Stimulated activated naive CD8-positive, alpha-beta T cell treated with anti-CD3 and anti-CD28 coated beads, Interleukin-15, amount 100 ng/mL, for 72 hours (primary cell): Measurements from ENCODE around the gene LTBP1.

ENCODE experiments used
- ATAC-seq: fragments of 150-1000 bp; cut with Tn5 transposase; 2 replicates; pipeline ENCODE4 v1.10.0; 2021; ENCODE audit warnings: mild to moderate bottlenecking, moderate library complexity
- DNase-seq, 2 donors: peaks; one replicate each; pipeline ENCODE4 v3.0.0; 2021 to 2022
- H3K27ac Mint-ChIP-seq, 2 donors: one replicate each; pipeline ENCODE4 v1.8.0; 2022; ENCODE audit warnings: mild to moderate bottlenecking in 2 of 2, mixed read lengths in 2 of 2, moderate library complexity in 2 of 2
- H3K27me3 Mint-ChIP-seq: one replicate; pipeline ENCODE4 v1.8.0; 2022; ENCODE audit warnings: mixed read lengths
- H3K4me1 Mint-ChIP-seq: one replicate; pipeline ENCODE4 v1.8.0; 2022; ENCODE audit warnings: mild to moderate bottlenecking, mixed read lengths
- H3K4me3 Mint-ChIP-seq, 2 donors: one replicate each; pipeline ENCODE4 v1.8.0; 2022; ENCODE audit warnings: mild to moderate bottlenecking in 2 of 2, mixed read lengths in 2 of 2, moderate library complexity in 1 of 2
- H3K9me3 Mint-ChIP-seq, 2 donors: one replicate each; pipeline ENCODE4 v1.8.0; 2022; ENCODE audit warnings: mixed read lengths in 2 of 2

Gene LTBP1

DNA sequence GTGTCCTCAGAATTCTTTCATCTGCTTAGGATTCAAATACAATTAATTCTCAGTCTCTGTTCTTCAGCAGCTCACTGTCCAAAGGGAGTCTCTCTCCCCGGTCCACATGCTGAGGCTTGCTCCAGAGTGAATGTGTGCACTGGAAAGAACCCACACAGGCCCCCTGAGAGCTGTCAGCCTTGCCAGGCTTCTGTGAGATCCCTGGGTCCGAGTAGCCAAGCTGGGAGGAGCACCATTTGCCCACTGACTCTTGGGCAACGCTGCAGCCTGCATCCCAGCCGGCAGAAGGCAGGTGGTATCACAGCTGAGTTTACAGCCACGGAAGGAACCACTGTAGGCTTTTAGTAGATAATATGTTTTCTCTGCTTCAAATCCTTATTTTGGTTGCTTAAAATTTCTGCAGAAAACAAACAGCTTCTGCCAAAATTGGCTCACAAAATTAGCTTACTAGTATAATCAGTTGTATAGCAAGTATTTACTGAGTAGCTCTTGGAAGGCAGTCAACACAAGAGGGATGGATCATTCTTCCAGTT lies 21.4 kb upstream of the LTBP1 start:
- Mint-ChIP-seq H3K4me3 (no peak overlapping the region), H3K9me3 (no peaks in the 10 kb centered on the region), H3K27me3 (peaks cover 27% of the 10 kb centered on the region), H3K27ac (no peak overlapping the region), H3K4me1 (no peaks in the 10 kb centered on the region)
- DNase-seq = no peak
- no peak for ATAC-seq

DNA sequence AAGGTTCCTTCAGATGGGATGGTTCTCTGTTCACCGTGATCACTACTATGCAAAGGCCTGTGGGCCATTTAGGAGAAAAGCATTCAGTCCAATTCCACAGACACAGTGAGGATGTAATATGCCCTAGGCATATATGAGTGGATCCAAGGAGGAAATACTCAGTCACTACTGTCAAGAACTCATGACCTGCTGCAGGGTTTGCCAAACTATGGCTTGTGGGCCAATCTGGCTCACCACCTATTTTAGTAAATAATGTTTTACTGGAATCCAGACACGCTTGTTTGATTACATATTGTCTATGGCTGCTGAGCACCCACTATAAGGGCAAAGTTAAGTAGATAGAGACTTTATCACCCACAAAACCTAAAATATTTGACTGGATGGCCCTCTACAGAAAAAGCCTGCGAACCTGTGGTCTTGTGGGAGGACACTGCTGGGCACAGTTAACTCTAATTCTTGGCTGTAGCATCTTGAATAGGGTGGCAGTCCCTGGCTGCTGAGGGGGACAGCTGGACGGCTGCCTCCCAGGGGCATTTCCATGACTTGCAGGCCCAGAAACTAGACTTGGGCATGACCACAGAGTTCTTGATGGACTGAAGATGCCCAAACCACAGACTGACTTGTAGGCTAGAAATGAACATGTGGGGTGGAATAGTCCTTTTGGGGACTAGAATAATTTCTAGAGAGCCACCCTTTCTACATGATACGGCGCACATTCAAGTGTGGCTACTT lies 20.6 kb upstream of the LTBP1 start:
- Mint-ChIP-seq H3K27ac (no peak overlapping the region), H3K4me1 (no peaks in the 10 kb centered on the region), H3K9me3 (no peaks in the 10 kb centered on the region), H3K27me3 (peaks cover 27% of the 10 kb centered on the region), H3K4me3 (no peak overlapping the region)
- DNase-seq (no peak), ATAC-seq (no peak)

DNA sequence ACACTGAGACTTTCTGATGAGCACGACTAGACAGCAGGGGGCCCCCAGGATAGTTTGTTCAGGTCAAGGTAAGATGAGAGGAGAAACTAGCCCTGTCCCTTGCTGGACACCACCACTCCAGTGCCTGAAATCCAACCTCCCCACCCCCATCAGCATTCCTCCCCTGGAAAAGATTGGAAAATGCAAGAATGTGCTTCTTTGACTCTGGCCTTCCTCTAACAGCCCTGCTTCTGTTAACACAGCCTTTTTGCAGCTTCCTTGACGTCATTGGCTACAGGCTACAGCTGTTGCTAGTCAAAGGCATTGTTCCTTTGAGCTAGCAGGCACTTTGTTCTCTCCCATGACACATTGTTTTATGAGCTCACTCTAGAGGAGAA lies 20.1 kb upstream of the LTBP1 start:
- no peak overlapping the region for H3K27ac Mint-ChIP-seq
- no peaks in the 10 kb centered on the region for H3K4me1 Mint-ChIP-seq
- no peak overlapping the region for H3K4me3 Mint-ChIP-seq
- DNase-seq = no peak
- no peak for ATAC-seq
- peaks cover 27% of the 10 kb centered on the region for H3K27me3 Mint-ChIP-seq
- no peaks in the 10 kb centered on the region for H3K9me3 Mint-ChIP-seq

DNA sequence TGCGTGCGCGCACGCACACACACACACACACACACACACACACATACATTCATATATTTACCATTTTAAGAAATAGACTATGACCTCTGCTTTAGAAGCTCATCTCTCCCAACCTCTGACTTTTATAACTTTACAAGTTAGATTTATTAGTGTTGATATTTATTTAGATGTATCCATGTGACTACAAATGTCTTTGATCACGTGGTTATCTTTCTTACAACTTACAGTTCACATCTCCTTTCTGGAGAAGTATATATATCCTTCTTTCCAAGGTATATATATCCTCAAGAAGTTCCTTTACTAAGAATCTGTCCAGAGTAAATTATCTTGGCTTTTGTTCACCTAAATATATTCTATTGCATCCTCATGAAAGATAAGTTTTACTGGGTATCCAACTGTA lies 16.3 kb upstream of the LTBP1 start:
- ATAC-seq (no peak), DNase-seq (no peak)
- H3K4me3 Mint-ChIP-seq = no peak overlapping the region
- H3K4me1 Mint-ChIP-seq = no peaks in the 10 kb centered on the region
- H3K27ac Mint-ChIP-seq = no peak overlapping the region
- H3K9me3 Mint-ChIP-seq = no peaks in the 10 kb centered on the region
- H3K27me3 Mint-ChIP-seq = peaks cover 12% of the 10 kb centered on the region

DNA sequence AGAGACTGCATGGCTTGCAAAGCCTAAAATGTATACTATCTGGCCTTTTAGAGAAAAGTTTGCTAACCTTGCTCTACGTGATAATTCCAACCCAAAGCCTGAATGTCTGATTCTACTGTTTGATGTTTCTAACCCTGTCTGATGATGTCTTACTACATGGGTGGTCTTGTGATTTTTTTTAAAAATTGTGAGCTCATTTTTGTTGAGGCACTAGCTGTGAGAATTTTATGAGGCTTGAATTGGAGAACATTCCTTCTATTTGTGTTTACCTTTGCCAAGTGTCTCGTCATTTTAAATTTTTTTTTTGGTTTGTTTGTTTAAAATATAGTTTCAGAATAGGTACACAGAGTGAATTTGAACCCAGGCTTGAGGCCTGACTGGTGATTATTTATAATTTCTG lies 15.2 kb upstream of the LTBP1 start:
- peaks cover 12% of the 10 kb centered on the region for H3K27me3 Mint-ChIP-seq
- H3K9me3 Mint-ChIP-seq = no peaks in the 10 kb centered on the region
- H3K4me3 Mint-ChIP-seq = no peak overlapping the region
- no peak overlapping the region for H3K27ac Mint-ChIP-seq
- no peaks in the 10 kb centered on the region for H3K4me1 Mint-ChIP-seq
- DNase-seq = no peak
- no peak for ATAC-seq

DNA sequence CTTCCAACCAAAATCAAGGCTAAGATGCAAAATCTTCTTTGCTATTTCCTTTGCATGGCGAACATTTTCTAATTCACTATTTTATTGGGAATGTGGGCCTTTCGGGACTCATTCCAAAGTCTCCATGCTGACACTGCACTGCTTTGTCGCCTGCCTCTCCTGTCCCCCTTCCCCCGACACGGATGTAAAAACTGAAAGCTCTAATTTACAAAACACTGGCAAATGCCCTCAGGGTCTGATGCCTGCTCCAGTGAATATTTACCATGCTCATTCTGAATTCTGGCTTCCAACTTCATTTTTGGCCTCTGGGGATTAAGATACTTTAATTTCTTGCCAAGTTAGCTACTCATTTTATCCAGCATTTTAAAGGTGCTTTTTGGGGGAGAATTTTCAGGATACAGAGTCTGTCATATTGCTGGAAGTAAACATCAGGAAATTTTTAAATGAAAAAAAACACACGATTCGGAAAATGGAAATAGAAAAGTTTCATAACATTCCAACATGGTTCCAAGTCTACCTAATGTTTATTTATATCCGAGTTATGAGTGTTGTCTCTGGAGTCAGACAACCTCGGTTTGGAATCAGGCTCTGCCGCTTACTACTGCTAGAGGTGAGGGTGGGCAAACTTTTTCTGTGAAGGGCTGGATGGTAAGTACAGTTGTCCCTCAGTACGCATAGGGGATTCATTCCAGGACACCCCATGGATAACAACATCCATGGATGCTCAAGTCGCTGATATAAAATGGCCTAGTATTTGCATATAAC lies 14.6 kb upstream of the LTBP1 start:
- Mint-ChIP-seq H3K27me3 (peaks cover 11% of the 10 kb centered on the region), H3K27ac (no peak overlapping the region), H3K9me3 (no peaks in the 10 kb centered on the region), H3K4me3 (no peak overlapping the region), H3K4me1 (no peaks in the 10 kb centered on the region)
- DNase-seq (no peak), ATAC-seq (no peak)

DNA sequence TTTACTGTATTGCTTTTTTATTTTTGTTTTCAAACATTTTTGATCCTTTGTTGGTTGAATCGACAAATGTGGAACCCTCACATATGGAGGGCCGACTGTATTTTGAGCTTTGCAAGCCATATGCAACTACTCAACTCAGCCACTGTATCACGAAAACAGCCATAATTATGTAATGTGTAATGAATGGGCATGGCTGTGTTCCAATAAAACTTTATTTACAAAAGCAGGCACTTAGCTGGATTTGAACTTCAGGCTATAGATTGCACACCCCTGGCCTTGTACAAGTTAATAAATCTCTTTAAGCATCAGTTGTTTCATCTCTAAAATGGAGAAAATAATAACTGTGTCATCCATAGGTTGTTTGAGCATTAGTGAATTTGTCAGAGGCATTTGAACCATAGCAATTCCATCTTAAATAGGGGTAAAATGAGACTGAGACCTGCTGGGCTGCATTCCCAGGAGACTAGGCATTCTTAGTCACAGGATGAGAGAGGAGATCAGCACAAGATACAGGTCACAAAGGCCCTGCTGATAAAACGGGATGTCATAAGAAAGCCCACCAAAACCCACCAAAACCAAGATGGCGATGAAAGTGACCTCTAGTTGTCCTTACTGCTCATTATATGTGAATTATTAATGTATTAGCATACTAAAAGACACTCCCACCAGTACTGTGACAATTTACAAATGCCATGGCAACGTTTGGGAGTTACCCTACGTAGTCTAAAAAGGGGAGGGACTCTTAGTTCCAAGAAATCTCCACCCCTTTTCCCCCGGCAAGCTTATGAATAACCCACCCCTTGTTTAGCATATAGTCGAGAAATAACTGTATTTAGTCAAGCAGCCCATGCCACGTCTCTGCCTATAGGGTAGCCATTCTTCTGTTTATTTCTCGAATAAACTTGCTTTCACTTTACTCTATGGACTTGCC lies 13.7 kb upstream of the LTBP1 start:
- DNase-seq (no peak), ATAC-seq (no peak)
- Mint-ChIP-seq H3K27ac (no peak overlapping the region), H3K4me1 (no peaks in the 10 kb centered on the region), H3K27me3 (peaks cover 14% of the 10 kb centered on the region), H3K9me3 (no peaks in the 10 kb centered on the region), H3K4me3 (no peak overlapping the region)

DNA sequence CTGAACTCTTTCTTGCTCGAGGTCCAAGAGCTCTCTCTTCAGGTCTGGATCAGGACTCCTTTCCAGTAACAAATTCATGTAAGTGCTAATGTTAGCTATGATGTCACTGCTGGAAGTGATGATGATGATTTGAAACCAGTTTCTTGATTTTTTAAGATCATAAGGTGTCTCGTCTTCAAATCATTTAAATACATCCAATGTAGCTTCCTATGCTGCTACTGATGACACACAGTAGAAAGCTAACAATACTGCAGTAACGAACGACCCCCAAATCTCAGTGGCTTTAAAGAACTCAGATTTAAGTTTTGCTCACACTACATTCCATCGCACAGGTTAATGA lies 13.0 kb upstream of the LTBP1 start:
- peaks cover 19% of the 10 kb centered on the region for H3K27me3 Mint-ChIP-seq
- no peak for DNase-seq
- H3K4me3 Mint-ChIP-seq = no peak overlapping the region
- no peak for ATAC-seq
- no peak overlapping the region for H3K27ac Mint-ChIP-seq
- H3K4me1 Mint-ChIP-seq = no peaks in the 10 kb centered on the region
- H3K9me3 Mint-ChIP-seq = no peaks in the 10 kb centered on the region

DNA sequence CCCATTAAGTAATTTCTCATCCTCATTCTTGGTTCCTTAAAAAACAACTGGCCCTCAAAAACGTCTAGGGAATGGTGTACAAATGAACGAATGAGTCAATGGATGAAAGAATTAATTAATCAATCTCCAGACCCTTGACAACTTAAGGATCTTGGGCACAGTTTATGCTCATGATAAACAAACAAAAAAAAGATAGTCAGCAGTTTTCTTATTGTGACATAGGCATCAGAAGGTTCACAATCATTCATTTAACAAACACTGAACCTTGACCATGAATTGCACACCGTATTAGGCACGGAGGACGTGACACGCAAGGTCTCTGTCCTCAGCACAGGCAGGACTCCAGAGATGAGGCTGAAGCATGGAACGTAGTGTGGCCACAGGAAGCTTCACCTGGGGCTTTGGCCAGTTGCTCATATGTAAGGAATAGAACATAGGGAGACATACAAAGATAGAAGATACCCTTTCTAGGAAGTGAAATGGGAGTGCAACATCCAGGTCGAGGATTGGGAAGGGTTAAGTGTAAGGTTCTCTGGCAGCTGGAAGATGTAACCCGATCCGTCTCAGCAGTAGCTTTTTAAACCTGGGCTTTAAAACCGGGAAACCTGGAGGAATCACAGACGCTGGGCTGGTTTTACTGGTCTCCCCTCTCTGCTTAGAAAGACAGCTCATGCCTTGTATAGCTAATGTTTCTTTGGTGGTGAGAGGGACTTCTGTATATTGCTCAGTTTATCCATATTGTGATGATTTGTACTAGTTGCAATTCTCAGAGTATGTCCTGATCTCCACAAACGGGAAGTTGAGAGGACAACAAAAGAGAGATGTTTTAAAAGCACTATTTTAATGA lies 8.9 kb upstream of the LTBP1 start:
- DNase-seq = no peak
- Mint-ChIP-seq H3K9me3 (no peaks in the 10 kb centered on the region), H3K27ac (no peak overlapping the region), H3K4me3 (no peak overlapping the region), H3K27me3 (peaks cover 30% of the 10 kb centered on the region), H3K4me1 (no peaks in the 10 kb centered on the region)
- ATAC-seq = no peak

DNA sequence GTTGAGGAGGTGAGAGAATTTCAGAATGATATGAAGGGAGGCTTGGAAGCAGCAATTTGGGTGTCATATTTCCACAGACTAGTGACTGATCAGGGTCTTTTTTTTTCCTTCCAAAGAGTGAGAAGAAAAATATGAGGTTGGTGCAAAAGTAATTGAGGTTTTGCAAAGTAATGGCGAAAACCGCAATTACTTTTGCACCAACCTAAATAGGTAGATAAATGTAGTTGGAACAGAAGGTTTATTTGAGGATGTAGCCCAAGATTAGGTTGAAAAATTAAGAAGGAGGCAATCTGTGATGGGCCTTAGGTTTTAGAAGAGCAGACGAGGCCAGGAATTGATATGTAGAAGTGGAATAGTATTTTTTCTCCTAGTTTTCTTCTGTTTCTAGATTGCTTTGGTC lies 7.8 kb upstream of the LTBP1 start:
- no peaks in the 10 kb centered on the region for H3K9me3 Mint-ChIP-seq
- no peak for DNase-seq
- peaks cover 30% of the 10 kb centered on the region for H3K27me3 Mint-ChIP-seq
- H3K27ac Mint-ChIP-seq = no peak overlapping the region
- H3K4me3 Mint-ChIP-seq = no peak overlapping the region
- no peaks in the 10 kb centered on the region for H3K4me1 Mint-ChIP-seq
- ATAC-seq = no peak

DNA sequence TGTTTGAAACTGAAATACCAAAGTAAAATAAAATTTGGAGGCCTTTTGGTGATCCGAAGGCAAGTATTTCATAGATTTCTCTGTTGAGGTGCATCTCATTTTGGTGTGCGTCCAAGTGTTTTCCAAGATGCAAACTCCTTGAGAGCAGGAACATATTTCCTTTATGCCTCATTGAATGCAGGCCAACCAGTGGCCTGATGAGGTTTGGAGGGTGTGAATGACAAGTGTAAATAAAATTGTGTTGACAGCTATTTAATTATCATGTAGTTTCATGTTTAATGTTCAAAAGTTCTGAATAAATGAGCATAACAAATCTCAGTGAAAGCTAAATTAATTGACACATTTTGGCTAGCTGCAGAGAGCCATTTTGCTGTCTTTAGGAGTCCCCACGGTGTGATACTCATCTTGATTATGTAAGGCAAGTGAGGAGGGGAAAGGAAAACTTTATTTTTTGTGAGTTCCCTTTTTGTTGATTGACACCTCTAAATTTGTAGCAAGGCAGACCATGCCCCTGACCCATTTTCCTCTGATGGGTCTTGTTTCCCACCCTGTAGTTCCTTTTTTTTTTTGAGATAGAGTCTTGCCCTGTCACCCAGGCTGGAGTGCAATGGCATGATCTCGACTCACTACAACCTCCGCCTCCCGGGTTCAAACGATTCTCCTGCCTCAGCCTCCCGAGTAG lies 6.3 kb upstream of the LTBP1 start:
- DNase-seq = no peak
- H3K9me3 Mint-ChIP-seq = peaks cover 0 to 4% of the 10 kb centered on the region in 2 donors
- H3K27ac Mint-ChIP-seq = no peak overlapping the region
- H3K4me1 Mint-ChIP-seq = no peaks in the 10 kb centered on the region
- no peak overlapping the region for H3K4me3 Mint-ChIP-seq
- H3K27me3 Mint-ChIP-seq = peaks cover 42% of the 10 kb centered on the region
- no peak for ATAC-seq

DNA sequence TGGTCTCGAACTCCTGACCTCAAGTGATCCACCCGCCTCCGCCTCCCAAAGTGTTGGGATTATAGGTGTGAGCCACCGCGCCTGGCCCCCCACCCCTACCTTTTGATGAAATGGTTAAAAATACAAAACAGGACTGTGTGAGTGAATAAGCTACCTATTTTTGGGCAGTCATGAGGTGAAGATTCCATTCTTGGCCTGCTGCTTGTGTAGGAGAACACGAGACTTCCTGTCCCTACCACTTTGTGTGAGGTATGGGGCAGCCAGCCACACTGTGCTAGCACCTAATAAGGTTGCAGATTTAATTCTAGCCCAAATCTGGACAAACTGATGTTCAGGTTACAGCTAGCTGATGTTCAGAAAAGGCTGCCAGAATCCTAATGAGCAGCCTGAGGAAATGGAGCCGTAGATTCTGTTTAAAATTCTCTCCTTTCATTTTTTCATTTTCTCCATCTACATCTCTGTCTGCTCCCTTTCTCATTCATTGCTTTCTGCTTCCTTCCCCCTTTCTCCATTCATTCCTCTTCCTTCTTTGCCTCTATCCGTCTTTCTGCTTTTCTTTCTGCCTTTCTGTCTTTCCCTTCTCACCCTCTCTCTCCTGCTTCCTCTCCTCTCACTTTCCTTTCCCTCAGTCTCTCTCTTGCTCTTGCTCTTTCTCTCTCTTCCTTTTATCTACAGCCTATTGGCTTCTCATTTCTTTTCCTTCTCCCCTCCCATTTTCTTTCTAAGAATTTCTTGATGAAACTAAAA lies 4.6 kb upstream of the LTBP1 start:
- no peak for ATAC-seq
- no peak overlapping the region for H3K4me3 Mint-ChIP-seq
- peaks cover 0 to 4% of the 10 kb centered on the region in 2 donors for H3K9me3 Mint-ChIP-seq

DNA sequence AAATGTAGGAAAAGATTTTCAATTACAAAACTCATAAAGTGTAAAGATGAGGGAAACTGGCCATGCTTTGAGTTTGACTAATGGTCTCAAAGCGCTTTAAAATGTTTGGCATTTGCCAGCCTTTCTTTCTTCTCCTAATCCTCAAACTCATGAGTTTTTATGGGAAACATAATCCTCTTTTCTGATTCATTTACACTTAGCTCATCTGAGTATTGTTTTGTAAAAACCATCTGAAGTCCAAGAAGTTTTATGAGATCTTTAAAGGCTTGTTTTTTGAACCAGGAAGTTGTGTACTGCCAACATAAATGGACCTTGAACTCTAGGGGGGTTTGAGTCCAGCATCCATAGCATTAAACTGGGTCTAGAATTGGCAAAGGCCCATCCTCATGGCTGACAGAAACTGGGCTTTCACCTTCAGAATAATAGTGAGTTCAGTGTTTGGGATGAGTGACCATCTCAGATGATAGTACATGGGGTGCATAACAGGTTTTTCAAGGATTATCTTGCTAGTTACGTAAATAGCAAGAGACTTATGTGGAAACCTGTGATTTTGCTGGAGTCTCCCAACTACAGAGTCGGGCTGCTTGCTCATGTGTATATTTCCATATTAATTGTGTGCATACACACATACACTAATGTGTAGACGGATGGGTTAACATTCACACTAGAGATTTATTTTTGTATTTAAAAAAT lies 3.8 kb upstream of the LTBP1 start:
- ATAC-seq = no peak
- Mint-ChIP-seq H3K4me1 (peaks cover under 1% of the 10 kb centered on the region), H3K27ac (no peak overlapping the region), H3K4me3 (no peak overlapping the region), H3K9me3 (peaks cover 0 to 4% of the 10 kb centered on the region in 2 donors), H3K27me3 (peaks cover 40% of the 10 kb centered on the region)
- DNase-seq = no peak

More for the DNA sequence above, 4.6 kb upstream of the LTBP1 start:
- no peaks in the 10 kb centered on the region for H3K4me1 Mint-ChIP-seq
- no peak overlapping the region for H3K27ac Mint-ChIP-seq
- DNase-seq = no peak
- H3K27me3 Mint-ChIP-seq = peaks cover 45% of the 10 kb centered on the region
